Measurements from ENCODE around the gene CERKL. TPM values are rescaled to one million over a fixed set of nuclear protein-coding genes. Genes with fewer than 3 reads are reported as not detected.

CERKL gene
- total RNA-seq, 8 experiments from 2014 or later = 0.38 to 8.3 (median 2.8) TPM

DNA sequence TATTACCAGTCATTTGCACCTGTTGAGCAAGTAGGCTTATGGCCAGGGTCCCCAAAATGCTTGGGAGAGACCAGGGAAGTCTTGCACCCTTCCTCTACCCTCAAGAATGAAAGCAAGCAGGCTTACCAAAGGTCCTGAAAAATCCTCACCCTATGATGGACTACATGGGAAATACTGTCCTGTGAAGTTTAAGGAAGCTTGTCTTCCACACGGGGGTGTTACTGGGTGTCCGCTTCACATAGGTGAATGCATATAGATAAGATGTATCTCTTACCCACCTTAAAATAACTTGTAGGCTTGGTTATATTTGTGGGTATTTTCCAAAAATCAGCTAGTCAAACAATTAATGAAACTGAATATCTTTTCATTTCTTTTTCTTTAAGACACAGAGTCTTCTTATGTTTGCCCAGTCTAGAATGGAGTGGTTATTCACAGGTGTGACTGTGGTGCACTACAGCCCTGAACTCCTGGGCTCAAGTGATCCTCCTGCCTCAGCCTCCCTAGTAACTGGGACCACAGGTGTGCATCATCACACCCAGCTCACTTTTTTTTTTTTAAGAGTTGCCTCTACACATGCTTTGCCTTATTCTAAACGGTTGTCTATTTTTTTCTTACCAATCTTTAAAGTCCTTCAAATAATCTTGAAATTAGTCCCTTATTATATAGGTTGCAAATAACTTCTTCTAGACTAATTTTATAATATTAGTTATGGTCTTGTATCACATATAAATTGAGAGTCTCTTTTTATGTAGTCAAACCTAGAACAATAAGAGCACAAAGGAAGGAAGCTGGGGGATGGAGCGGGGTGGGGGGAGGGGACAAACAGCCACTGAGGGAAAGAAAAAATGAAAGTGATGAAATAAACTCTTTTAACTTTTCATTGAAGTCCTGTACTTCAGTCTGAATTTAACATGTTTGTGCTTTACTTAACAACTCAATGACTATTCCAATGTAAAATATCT is 49.0 kb downstream of the CERKL start:
- in situ Hi-C loops (cut with MboI; ENCODE audit: low pct_unique_long_range_greater_than_20kb in 2 of 9, low sequenced_read_pairs in 9 of 9, unreplicated experiment in 9 of 9) = no loop called here
- Histone ChIP-seq H3K4me3 (no peak overlapping the region), H3K4me1 (replicated peaks in 1 of 2) (no peaks in the 10 kb centered on the region), H3K27ac (no peak overlapping the region)
- 50 to 89% (median 72%) methylated on average over 1 to 4 of the region's 4 CpGs; no CpG with 5 or more reads in 1 of the 10 experiments for WGBS, 10 experiments
- ATAC-seq (replicated peaks in 6 of 8) = no peak

DNA sequence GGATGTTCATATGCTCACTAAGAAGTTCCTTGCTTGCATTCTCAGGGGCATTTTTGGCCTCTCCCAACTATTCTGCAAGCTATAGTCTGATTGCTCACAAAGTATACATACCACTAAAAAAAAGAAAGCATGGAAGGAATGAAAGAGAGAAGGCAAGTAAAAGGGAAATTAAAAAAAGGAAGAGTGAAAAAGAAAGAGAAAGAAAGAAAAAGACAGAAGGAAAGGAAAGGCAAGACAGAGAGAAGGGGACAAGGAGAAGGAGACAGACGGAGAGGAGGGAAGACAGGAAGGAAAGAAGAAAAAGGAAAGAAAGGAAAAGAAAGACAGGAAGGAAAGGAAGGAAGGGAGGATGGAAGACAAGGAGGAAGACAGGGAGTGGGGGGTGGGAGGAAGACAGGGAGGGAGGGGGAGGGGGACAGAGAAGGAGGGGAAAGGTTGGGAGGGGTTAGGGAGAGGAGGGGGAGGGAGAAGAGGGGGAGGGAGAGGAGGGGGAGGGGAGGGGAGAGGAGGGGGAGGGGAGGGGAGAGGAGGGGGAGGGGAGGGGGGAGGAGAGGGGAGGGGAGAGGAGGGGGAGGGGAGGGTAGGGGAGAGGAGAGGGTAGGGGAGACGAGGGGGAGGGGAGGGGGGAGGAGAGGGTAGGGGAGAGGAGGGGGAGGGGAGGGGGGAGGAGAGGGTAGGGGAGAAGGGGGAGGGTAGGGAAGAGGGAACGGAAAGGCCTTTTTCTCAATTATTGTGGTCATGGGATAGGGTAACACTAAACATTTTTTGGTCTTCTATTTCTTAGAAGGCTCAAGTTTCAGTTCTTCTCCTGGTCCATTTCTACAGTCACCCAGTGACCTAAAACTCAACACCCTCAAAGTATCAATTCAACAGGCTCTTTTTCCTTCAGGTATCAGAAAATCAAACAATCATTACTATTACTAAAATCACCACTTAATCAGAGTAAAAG is 50.7 kb downstream of the CERKL start:
- no peak overlapping the region for H3K4me3 ChIP-seq
- no peak for ATAC-seq (replicated peaks in 6 of 8)
- no peaks in the 10 kb centered on the region for H3K4me1 ChIP-seq (replicated peaks in 1 of 2)
- 18 to 100% (median 80%) methylated on average over 1 of the region's 3 CpGs; no CpG with 5 or more reads in 3 of the 10 experiments for WGBS, 10 experiments
- in situ Hi-C loops (cut with MboI; ENCODE audit: low pct_unique_long_range_greater_than_20kb in 2 of 9, low sequenced_read_pairs in 9 of 9, unreplicated experiment in 9 of 9) = no loop called here
- H3K27ac ChIP-seq = no peak overlapping the region

DNA sequence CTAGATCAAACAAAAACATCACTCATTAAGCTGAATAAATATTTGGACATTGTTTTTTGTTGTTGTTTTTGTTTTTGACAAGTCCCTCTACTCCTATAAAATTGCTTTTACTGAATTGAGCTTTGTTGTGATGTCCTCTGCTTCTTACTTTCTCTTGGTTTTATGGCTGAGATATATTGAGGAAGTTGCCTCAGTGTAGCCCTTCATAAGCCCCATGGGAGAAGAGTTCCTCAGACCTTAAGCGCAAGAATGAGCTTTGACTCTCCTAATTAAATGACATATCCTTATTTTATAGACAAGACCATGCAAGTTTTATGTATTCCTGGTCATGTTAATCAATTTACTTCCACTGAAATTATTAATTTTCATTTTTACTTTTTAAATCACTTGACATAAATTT is 54.9 kb downstream of the CERKL start:
- in situ Hi-C loops (cut with MboI; ENCODE audit: low pct_unique_long_range_greater_than_20kb in 2 of 9, low sequenced_read_pairs in 9 of 9, unreplicated experiment in 9 of 9) = no loop called here
- H3K4me1 ChIP-seq (replicated peaks in 1 of 2) = no peaks in the 10 kb centered on the region
- WGBS, 10 experiments = 20 to 100% (median 100%) methylated on average over 1 of the region's 1 CpG; no CpG with 5 or more reads in 2 of the 10 experiments
- no peak overlapping the region for H3K27ac ChIP-seq
- no peak for ATAC-seq (replicated peaks in 6 of 8)
- no peak overlapping the region for H3K4me3 ChIP-seq

DNA sequence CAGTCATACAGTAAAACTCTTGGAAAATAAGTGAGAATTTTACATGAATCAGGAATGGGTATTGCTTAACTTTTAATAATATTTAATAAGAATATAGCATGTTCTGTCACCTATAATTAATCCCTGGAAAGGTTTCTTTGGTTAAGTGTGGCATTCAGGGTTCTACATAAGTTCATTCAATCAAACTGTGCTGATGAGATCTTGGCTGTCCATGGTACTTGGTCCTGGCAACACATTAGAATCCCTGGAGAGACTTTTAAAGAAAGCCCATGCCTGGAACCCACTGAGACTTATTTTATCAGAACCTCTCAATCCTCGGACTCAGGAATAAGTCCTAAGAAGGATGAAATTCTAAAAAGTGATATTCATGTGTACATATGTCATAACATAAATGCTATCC is 60.3 kb downstream of the CERKL start:
- Histone ChIP-seq H3K4me3 (no peak overlapping the region), H3K4me1 (replicated peaks in 1 of 2) (peaks cover 0 to 8% of the 10 kb centered on the region in 2 donors), H3K27ac (no peak overlapping the region)
- ATAC-seq (replicated peaks in 6 of 8) = no peak
- WGBS, 10 experiments = 0 to 100% (median 79%) methylated on average over 1 of the region's 1 CpG; no CpG with 5 or more reads in 2 of the 10 experiments
- in situ Hi-C loops (cut with MboI; ENCODE audit: low pct_unique_long_range_greater_than_20kb in 2 of 9, low sequenced_read_pairs in 9 of 9, unreplicated experiment in 9 of 9) = loop anchor here in 4 of 9 experiments (25.0 kb wide), 2 partner anchors 116 to 1066 kb away; no protein-coding TSS in a partner anchor

DNA sequence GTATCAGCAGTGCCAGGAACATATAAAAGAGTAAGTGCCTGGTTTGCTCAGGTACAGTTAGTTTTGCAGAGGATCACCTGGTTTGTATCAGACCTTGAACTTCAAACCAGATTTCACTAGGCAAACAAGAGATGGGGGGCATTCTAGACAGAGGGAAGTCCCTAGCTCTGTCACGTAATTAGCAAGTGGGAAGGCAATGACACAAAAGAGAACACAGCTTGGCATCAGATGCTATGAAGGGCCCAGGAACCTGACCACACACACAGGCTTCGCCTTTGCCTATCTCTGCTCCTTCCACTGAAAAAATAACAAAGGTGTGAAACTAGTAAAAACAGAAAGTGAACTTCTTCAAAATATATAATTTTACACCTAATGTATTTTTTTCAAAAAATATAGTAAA is 62.6 kb downstream of the CERKL start:
- H3K27ac ChIP-seq = no peak overlapping the region
- in situ Hi-C loops (cut with MboI; ENCODE audit: low pct_unique_long_range_greater_than_20kb in 2 of 9, low sequenced_read_pairs in 9 of 9, unreplicated experiment in 9 of 9) = loop anchor here in 4 of 9 experiments (25.0 kb wide), 2 partner anchors 118 to 1068 kb away; no protein-coding TSS in a partner anchor
- ATAC-seq (replicated peaks in 6 of 8) = no peak
- H3K4me3 ChIP-seq = no peak overlapping the region
- WGBS, 10 experiments = 7 to 100% (median 60%) methylated on average over 1 to 2 of the region's 2 CpGs; no CpG with 5 or more reads in 1 of the 10 experiments
- peaks cover 0 to 8% of the 10 kb centered on the region in 2 donors for H3K4me1 ChIP-seq (replicated peaks in 1 of 2)

DNA sequence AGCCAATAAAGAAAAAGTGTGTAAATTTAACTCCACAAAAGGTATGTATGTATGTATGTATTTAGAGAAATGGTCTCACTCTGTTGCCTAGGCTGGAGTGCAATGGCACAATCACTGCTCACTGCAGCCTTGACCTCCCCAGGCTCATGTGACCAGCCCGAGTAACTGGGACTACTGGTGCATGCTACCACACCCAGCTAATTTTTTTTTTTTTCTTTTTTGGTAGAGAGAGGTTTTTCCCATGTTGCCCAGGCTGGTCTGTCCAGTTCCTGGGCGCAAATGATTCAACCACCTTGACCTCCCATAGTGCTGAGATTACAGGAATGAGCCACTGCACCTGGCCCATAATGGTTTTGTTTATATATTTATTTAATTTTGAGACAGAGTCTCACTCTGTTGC is 67.1 kb downstream of the CERKL start:
- WGBS, 10 experiments = 0 to 100% (median 80%) methylated on average over 1 to 2 of the region's 2 CpGs; no CpG with 5 or more reads in 3 of the 10 experiments
- in situ Hi-C loops (cut with MboI; ENCODE audit: low pct_unique_long_range_greater_than_20kb in 2 of 9, low sequenced_read_pairs in 9 of 9, unreplicated experiment in 9 of 9) = loop anchor here in 4 of 9 experiments (25.0 kb wide), 2 partner anchors 123 to 1073 kb away; no protein-coding TSS in a partner anchor
- no peak for ATAC-seq (replicated peaks in 6 of 8)

DNA sequence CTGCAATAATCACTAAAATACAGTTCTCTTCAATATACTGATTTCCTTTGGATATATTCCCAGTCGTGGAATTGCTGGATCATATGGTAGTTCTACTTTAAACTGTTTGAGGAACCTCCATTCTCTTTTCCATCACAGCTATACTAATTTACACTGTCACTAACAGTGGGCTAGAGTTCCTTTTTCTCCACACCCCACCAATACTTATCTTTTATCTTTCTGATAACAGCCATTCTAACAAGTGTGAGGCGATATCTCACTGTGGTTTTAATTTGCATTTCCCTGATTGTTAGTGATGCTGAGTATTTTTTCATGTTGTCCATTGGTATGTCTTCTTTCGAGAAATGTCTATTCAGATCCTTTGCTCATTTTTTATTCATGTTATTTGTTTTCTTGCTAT is 68.4 kb downstream of the CERKL start:
- in situ Hi-C loops (cut with MboI; ENCODE audit: low pct_unique_long_range_greater_than_20kb in 2 of 9, low sequenced_read_pairs in 9 of 9, unreplicated experiment in 9 of 9) = loop anchor here in 4 of 9 experiments (25.0 kb wide), 2 partner anchors 124 to 1074 kb away; no protein-coding TSS in a partner anchor
- 23 to 100% (median 85%) methylated on average over 1 to 3 of the region's 3 CpGs for WGBS, 10 experiments

More for the DNA sequence above, 67.1 kb downstream of the CERKL start:
- Histone ChIP-seq H3K4me1 (replicated peaks in 1 of 2) (peaks cover 7 to 20% of the 10 kb centered on the region in 2 donors), H3K4me3 (no peak overlapping the region), H3K27ac (no peak overlapping the region)

DNA sequence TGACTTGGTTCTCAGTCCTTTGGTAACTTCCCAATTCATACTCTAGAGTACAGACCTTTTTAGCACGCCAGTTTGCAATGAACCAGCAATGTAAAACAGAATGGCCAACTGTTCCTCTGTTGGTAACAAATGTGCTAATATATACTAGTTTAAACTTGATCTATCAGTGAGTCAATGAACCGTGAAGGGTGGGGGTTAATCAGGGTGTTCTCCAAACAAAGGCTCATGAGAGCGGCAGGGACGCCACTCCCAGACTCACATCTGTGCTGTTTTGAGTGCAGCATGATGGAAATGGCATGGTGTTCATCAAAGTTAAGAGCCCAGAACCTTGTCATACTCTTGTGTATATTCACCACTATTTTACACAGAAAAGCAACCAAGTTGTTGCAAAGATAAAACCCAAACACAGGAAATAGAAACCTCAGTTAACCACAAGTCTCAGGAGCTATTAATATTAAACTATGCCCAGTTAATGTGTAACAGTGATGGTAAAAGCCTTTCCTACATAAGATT is 70.3 kb downstream of the CERKL start:
- no peak overlapping the region for H3K4me3 ChIP-seq
- H3K4me1 ChIP-seq (replicated peaks in 1 of 2) = peaks cover 7 to 20% of the 10 kb centered on the region in 2 donors
- no peak overlapping the region for H3K27ac ChIP-seq
- 0 to 40% (median 0%) methylated on average over 1 to 4 of the region's 4 CpGs; no CpG with 5 or more reads in 3 of the 10 experiments for WGBS, 10 experiments
- peak in 6 of 8 experiments; percentile 63 to 100 (median 95) for ATAC-seq (replicated peaks in 6 of 8)
- in situ Hi-C loops (cut with MboI; ENCODE audit: low pct_unique_long_range_greater_than_20kb in 2 of 9, low sequenced_read_pairs in 9 of 9, unreplicated experiment in 9 of 9) = loop anchor here in 4 of 9 experiments (25.0 kb wide), 2 partner anchors 126 to 1076 kb away; no protein-coding TSS in a partner anchor

More for the DNA sequence above, 68.4 kb downstream of the CERKL start:
- H3K4me3 ChIP-seq = no peak overlapping the region
- ATAC-seq (replicated peaks in 6 of 8) = no peak
- H3K4me1 ChIP-seq (replicated peaks in 1 of 2) = peaks cover 7 to 20% of the 10 kb centered on the region in 2 donors
- no peak overlapping the region for H3K27ac ChIP-seq

DNA sequence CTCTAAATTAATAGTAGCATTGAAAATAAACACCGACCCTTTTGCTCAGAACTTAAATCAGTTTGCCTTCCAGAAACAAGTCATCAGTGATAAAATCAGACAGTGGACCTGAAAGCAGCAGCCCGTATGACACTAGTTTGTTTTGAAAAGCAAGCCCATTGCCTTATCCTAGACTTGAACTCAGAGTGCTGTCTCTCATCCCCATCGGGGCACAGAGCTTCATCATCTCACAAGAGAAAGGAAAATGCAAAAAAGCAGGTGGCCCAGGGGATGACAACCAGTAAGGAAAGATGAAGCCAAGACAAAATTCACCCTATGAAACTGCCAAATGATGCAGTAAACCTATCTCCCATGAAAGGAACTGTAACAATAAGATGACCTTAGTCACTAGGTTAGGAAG is 71.2 kb downstream of the CERKL start:
- peaks cover 7 to 20% of the 10 kb centered on the region in 2 donors for H3K4me1 ChIP-seq (replicated peaks in 1 of 2)
- in situ Hi-C loops (cut with MboI; ENCODE audit: low pct_unique_long_range_greater_than_20kb in 2 of 9, low sequenced_read_pairs in 9 of 9, unreplicated experiment in 9 of 9) = loop anchor here in 4 of 9 experiments (25.0 kb wide), 2 partner anchors 127 to 1077 kb away; no protein-coding TSS in a partner anchor
- WGBS, 10 experiments = 0 to 50% (median 34%) methylated on average over 2 to 3 of the region's 3 CpGs; no CpG with 5 or more reads in 1 of the 10 experiments

DNA sequence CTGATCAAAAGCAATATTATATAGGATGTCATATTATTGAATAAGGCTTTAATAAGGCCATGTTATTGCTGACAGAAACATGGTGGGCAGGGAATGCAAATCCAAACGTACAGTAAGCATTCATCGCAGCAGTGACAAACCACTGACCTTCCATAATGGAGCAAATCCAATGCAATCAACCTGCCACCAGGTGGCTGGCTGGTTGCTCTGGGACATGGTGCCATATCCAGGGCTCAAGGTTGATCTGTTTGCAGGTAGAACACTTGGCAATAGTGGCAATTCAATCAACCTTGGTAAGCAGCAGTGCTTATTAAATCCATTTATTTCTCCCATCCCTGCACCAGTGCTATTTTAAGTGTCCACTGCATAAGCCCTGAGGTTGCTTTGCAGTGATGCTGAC is 75.4 kb downstream of the CERKL start:
- no peak for ATAC-seq (replicated peaks in 6 of 8)
- WGBS, 10 experiments = 33 to 100% (median 80%) methylated on average over 1 to 2 of the region's 2 CpGs; no CpG with 5 or more reads in 3 of the 10 experiments
- H3K4me3 ChIP-seq = no peak overlapping the region
- H3K27ac ChIP-seq = no peak overlapping the region
- in situ Hi-C loops (cut with MboI; ENCODE audit: low pct_unique_long_range_greater_than_20kb in 2 of 9, low sequenced_read_pairs in 9 of 9, unreplicated experiment in 9 of 9) = loop anchor here in 4 of 9 experiments (25.0 kb wide), 2 partner anchors 131 to 1081 kb away; no protein-coding TSS in a partner anchor
- peaks cover 7 to 12% of the 10 kb centered on the region in 2 donors for H3K4me1 ChIP-seq (replicated peaks in 1 of 2)

More for the DNA sequence above, 71.2 kb downstream of the CERKL start:
- no peak for ATAC-seq (replicated peaks in 6 of 8)
- no peak overlapping the region for H3K4me3 ChIP-seq
- H3K27ac ChIP-seq = no peak overlapping the region

DNA sequence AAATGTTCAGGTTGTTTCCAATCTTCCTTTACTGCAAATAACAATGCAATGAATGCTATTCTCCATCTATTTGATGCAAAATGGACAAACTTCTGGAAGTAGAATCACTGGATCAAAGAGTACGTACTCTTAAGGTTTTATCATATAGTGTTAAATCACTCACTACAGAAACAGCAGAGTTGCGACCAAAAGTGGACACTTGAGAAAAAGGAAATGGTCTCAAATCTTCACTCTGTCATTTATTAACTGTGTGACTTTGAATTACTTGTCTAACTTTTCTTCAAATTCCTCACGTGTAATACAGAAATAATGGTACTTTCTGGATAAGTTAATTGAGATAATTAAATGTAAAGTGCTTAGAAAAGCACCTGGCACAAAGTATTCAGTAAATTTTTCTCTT is 78.1 kb downstream of the CERKL start:
- Histone ChIP-seq H3K4me1 (replicated peaks in 1 of 2) (peaks cover 0 to 10% of the 10 kb centered on the region in 2 donors), H3K4me3 (no peak overlapping the region), H3K27ac (no peak overlapping the region)
- 35 to 100% (median 73%) methylated on average over 1 to 3 of the region's 3 CpGs for WGBS, 10 experiments
- ATAC-seq (replicated peaks in 6 of 8) = no peak
- in situ Hi-C loops (cut with MboI; ENCODE audit: low pct_unique_long_range_greater_than_20kb in 2 of 9, low sequenced_read_pairs in 9 of 9, unreplicated experiment in 9 of 9) = loop anchor here in 5 of 9 experiments (10.0 to 25.0 kb wide), 3 partner anchors 133 to 1083 kb away; no protein-coding TSS in a partner anchor

DNA sequence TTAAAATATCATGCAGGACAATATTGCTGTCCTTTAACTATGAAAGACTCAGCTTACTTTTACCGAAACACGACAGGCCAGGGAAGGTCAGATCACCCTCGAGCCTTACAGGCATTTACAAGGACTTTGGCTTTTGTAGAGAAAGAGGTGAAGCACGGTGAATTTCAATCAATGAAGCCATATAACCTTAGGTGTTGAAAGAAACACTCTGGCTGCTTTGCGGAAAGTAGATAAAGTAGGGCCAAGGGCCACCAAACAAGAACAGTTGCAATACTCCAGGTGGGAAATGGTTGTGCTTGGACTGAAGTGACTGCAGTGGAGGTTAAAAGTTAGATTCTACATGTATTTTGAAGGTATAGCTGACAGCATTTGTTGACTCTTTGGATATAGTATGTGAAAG is 80.5 kb downstream of the CERKL start:
- no peak overlapping the region for H3K27ac ChIP-seq
- H3K4me3 ChIP-seq = no peak overlapping the region
- peaks cover 0 to 13% of the 10 kb centered on the region in 2 donors for H3K4me1 ChIP-seq (replicated peaks in 1 of 2)
- in situ Hi-C loops (cut with MboI; ENCODE audit: low pct_unique_long_range_greater_than_20kb in 2 of 9, low sequenced_read_pairs in 9 of 9, unreplicated experiment in 9 of 9) = loop anchor here in 5 of 9 experiments (10.0 to 25.0 kb wide), 3 partner anchors 136 to 1086 kb away; no protein-coding TSS in a partner anchor
- WGBS, 10 experiments = 50 to 100% (median 82%) methylated on average over 1 to 5 of the region's 5 CpGs; no CpG with 5 or more reads in 2 of the 10 experiments
- no peak for ATAC-seq (replicated peaks in 6 of 8)
